GM19025 (cell line): Measurements from ENCODE around the gene TADA1.
"Not testable (repeated sequence)": the region's sequence is repeated elsewhere in the genome, so short reads cannot be mapped to it uniquely, and the experiment has no call there.

Experiments
- ATAC-seq: cut with Tn5 transposase; IDR thresholded peaks from one replicate; pipeline ENCODE4 v1.9.1; 2021; ENCODE audit warnings: mild to moderate bottlenecking, low read depth, moderate library complexity; ENCODE audit not compliant: unreplicated experiment

Gene TADA1

GRCh38 chr1:166844791-166845190 lies 31.3 kb downstream of the TADA1 start:
- ATAC-seq, result no peak

- ATAC-seq, result no peak
These were observed 32.1 kb downstream of the TADA1 start for GRCh38 chr1:166843769-166844596.

GRCh38 chr1:166843322-166843721 lies 32.7 kb downstream of the TADA1 start:
- ATAC-seq, result no peak

- no peak for ATAC-seq
These were observed 35.5 kb downstream of the TADA1 start for GRCh38 chr1:166840309-166841274.

- ATAC-seq, result peak; percentile 31
These were observed 36.3 kb downstream of the TADA1 start for GRCh38 chr1:166839600-166840308.

- peak; percentile 96 for ATAC-seq
These were observed 37.1 kb downstream of the TADA1 start, which contains the start of gene POGK for GRCh38 chr1:166838766-166839599. POGK (plus strand) TSS chr1:166839475; CDS start chr1:166840957, 1,482 bp downstream.

- no peak for ATAC-seq
These were observed 39.3 kb downstream of the TADA1 start for GRCh38 chr1:166836733-166837132.

- ATAC-seq, result not testable (repeated sequence)
These were observed 46.3 kb downstream of the TADA1 start for GRCh38 chr1:166829762-166830161.

GRCh38 chr1:166827426-166827825 lies 48.6 kb downstream of the TADA1 start:
- ATAC-seq, result no peak

GRCh38 chr1:166822385-166822784 lies 53.7 kb downstream of the TADA1 start:
- no peak for ATAC-seq

- ATAC-seq, result no peak
These were observed 56.1 kb downstream of the TADA1 start for GRCh38 chr1:166819974-166820373.

GRCh38 chr1:166814611-166815010 lies 61.5 kb downstream of the TADA1 start:
- ATAC-seq, result no peak

GRCh38 chr1:166813508-166814223 lies 62.4 kb downstream of the TADA1 start:
- ATAC-seq, result no peak

GRCh38 chr1:166811691-166812090 lies 64.4 kb downstream of the TADA1 start:
- no peak for ATAC-seq

- no peak for ATAC-seq
These were observed 67.1 kb downstream of the TADA1 start for GRCh38 chr1:166808952-166809351.
